ENCODE results near the gene SLC35B3.
A peak's percentile ranks its signal among the peaks of the same experiment; 100 is the strongest.
"Not testable (repeated sequence)": the region's sequence is repeated elsewhere in the genome, so short reads cannot be mapped to it uniquely, and the experiment has no call there.

Gene SLC35B3

DNA sequence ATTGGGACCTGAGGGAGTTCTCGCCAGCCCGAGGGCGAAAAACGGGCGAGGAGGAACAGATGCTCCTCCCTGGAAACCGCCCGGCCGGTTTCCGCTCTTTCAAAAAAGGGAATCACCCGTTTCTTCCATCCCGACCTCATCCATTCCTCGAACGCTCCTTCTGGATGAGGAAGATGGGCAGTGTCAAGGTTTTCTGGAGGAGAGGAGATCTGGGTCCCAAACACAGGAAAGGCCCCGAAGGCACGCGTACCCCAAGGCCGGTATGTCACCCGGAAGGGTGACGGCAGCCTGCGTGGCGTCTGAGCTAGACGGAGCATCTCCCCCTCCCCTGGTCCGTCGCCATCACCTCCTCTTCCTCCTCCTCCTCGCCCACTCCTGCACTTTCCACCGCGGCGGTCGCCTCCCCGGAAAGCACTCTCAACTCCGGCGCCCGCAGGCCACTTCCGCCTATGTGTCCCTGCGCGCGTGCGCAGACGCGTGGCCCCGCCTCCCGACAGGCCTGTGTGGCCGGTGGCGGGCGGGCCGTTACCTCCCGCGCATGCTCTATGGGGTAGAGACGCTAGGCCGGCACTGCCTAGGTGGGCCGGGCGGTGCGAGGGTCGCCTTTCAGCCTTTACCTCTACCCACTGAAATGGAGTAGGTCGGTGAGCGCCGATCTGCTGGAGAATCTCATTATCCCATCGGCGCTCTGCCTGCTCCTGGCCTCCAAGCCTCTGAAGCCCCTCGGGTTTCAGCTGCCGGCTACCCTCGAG lies at the start of gene SLC35B3:
Gene SLC35B3 (minus strand): TSS at position 453 of the 752 bp plus-strand sequence.
- DNase-seq (ENCODE audit: low spot score), result peak; percentile 98

DNA sequence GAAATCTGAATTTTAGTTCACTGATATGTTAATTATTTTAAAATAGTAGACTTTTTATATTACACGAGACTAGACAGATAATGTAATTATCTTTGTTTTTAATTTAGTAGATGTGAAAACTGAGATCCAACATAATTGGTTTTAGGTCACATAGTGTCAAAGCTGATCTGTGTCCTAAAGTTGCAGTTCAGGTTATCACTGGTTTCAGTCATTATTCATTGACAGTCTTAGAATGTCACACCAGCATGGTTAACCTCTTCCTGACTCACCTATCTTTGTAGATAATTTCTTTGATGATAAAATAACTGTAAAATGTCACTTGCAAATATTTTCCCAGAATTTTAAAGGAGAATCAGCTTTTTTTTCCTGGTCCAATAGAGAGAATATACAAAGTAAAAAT lies 48.3 kb upstream of the SLC35B3 start:
- DNase-seq (ENCODE audit: low spot score), result no peak

DNA sequence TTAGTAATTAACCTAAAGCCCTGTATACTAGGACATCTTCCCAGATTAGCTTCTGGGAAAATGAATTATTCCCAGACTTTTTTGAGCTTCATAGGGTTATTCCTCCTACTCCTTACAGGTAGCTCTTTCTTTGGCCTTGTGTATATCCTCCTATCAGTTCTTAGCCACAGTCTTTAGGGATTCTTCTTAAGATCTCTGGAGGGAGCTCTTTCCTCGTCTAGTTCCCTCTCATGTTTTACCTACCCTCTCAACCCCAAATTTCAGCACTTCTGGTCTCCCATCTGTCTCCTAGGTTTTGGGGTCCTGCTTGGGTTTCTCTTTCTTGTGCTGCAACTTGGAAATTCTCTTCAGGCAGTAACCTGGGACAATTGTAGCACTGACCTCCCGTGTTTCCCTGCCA lies 46.4 kb upstream of the SLC35B3 start:
- DNase-seq (ENCODE audit: low spot score), result no peak

DNA sequence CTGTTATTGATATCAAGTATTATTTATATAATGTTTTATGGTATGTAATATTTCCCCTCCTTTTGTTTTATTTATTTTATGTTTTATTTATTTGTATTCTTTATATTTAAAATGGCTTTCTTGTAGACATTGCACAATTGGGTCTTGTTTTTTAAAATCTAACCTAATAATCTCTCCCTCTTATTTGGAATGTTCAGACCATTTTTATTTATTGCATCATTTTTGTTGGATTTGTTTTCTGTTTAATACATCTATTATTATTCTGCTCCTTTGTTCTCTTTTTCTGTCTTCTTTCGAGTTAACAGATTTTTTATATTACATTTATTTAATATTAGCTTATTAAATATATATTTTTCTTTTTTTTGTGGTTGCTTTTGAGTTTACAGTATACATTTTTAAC lies 43.1 kb upstream of the SLC35B3 start:
- DNase-seq (ENCODE audit: low spot score), result no peak

DNA sequence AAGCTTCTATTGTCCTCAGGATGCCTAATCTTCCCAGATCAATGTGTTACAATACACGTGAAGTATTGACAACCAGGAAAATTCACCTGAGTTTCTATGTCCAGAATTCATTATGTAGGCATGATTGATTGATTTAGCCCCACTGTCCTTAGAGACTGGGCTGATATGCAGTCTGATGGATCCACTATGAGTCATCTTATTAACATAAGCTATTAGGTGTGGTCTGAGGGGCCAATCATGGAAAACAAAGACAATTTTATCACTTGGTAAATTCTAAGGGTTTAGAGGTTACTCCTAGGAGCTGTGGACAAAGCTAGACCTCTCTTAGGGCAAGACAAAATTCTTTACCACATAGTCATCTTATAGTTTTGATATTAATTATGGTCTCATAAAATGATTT lies 41.3 kb upstream of the SLC35B3 start:
- no peak for DNase-seq (ENCODE audit: low spot score)

DNA sequence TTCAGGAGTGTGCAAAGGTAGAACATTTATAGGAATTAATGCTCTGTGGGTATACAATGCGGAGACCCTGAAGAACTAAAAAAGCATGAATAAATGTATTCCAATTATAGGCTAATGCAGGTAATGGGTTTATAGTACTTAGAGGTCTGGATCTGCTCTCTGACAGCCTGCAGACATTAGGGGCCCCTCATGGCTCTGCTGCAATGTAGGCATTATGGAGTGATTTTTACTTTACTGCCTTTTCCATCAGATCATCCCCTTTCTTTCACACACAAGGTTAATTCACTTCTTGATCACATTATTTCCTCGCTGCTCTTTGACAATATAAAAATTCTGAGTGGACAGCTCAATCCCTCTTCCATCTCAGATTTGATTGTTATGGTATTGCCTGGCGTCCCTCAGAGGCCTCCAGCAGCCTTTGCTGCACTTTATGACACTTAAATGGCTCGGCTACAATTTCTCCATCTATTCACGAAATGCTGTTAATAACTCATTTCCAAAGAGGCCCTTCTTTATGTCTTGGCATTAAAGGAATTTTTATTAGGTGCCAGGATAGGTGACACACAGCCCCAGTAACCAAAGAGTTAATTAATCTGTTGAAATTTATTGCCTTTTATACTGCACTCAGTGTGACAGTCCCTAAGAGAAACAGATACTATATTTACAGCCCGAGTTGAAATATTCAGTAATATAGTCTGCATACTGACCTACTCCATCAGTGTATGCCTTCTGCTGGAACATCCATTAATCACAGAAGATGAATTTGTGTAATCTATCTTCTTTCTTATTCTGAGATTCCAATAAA lies 33.4 kb upstream of the SLC35B3 start:
- DNase-seq (ENCODE audit: low spot score), result no peak

DNA sequence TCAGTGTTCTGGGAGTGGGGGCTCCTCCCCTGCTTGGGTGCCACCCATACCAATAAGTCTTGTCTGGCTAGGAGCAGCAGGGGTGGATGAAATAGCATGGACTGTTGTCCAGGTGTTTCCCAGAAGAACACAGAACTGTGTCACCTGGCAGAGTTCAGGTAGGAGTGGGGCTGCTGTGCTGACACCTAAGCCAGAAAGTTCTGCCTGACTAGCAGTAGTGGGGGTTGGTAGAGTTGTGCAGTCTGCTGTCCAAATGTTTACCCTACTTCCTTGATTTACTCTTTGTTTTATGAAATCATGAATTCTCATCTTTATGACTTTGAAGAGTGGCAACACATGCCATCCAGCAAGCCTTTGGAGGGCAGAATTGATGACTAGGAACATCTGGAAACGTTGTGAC lies 27.3 kb upstream of the SLC35B3 start:
- no peak for DNase-seq (ENCODE audit: low spot score)

DNA sequence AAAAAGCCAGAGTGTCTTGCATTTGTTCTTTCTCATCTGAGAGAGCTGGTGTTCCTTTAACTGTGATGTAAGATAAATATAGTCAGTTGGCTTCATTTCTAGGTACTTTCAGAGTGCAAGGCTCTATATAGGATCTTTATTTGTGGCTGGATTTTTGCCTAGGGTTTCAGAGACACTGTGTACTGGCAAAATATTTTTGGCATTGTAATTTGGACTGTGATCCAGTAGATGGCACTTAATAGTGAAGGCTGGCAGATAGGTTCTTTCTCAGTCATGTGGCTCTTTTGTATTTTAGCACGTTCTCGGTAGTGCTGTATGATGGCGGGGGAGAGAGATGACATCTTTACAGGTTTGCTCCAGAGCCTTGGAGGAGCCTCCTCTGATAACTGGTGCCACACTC lies 26.8 kb upstream of the SLC35B3 start:
- no peak for DNase-seq (ENCODE audit: low spot score)

DNA sequence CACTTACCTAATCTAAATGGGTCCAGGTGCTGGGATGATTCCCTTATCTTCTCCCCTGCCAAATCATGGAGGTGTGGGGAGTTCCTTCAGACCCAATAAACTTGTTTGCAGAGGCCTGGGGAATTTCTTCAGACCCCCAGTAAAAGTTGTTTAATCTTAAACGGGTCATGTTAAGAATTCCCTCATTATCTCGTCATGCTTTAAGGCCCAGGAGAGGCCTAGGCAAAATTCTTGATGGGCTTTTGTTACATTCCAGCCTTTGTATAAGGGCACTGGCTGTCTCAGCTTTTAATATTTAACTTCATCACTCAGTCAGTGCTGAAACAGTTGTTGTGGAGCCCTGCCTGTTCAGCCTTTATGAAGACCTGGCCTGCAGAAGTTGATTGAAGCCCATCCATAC lies 11.0 kb upstream of the SLC35B3 start:
- no peak for DNase-seq (ENCODE audit: low spot score)

DNA sequence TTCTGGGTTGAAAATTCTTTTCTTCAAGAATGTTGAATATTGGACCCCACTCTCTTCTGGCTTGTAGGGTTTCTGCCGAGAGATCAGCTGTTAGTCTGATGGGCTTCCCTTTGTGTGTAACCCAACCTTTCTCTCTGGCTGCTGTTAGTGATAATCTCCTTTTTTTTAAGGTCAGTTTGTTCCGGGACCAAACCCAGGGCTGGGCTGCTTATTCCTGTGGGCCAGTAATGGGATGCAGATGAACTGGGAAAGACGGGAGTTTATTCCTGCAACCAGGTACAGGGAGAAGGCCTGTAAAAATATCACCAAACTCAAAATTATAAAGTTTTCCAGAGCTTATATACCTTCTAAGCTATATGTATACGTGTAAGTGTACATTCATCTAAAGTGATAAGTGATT lies 10.6 kb upstream of the SLC35B3 start:
- DNase-seq (ENCODE audit: low spot score), result not testable (repeated sequence)

DNA sequence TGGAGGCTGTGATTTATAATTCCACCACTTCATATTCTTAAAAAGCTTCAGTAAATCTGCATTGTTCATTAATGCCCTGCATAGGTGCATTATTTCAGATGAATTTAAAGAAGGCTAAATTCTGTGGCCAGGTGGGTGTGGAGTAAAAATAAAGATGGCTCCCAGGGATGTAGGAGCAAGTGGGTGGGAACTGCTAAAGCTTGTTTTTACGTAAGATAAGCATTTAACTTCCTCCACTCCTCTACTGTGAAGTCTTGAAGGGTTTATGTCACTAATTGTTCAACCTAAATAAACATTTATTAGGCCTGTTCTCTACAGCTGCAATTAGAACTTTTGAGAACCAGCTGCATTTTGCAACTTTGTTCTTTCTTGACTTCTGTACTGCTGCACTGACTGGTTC lies 6.8 kb upstream of the SLC35B3 start:
- DNase-seq (ENCODE audit: low spot score), result no peak

DNA sequence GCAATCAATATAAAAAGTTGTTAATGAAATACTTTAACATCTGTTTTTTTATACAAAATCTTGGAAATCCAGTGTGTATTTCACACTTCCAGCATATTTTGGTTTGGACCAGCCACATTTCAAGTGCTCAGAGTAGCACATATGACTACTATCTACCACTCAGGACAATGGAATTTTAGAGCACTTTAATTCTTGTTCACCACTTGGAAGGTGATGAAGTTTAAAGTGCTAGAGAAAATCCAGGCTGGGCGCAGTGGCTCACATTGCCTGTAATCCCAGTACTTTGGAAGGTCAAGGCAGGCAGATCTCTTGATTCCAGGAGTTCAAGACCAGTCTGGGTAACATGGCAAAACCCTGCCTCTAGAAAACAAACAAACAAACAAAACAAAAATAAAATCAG lies 6.1 kb upstream of the SLC35B3 start:
- no peak for DNase-seq (ENCODE audit: low spot score)

DNA sequence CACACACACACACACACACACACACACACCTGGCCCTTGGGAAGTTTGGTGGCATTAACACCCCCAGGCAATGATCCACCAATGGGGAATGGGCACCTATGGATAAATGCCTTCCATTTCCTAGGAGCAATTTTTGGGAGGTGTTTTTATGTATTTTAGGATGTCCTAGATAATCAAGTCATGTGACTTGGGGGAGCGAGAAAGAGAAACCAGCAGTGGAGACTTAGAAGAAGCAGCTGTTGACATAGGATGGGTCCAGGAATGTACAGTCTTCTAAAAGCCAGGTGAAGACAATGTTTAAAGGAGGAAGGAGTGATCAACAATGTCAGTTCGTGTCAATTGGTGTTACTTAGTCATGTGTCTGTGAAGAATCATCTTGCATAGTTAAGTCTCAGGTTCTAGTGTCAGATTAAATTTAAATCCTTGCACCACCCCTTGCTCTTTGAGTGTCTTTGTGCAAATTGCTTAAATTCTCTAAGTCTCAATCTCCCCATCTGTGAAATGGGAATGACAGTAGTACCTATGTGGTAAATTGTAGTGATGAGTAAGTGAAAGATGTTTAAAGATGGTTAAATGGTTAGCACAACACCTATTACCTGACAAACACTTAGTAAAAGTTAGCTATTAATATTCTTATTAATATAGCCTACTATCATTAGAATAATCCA lies 4.4 kb upstream of the SLC35B3 start:
- DNase-seq (ENCODE audit: low spot score), result no peak

DNA sequence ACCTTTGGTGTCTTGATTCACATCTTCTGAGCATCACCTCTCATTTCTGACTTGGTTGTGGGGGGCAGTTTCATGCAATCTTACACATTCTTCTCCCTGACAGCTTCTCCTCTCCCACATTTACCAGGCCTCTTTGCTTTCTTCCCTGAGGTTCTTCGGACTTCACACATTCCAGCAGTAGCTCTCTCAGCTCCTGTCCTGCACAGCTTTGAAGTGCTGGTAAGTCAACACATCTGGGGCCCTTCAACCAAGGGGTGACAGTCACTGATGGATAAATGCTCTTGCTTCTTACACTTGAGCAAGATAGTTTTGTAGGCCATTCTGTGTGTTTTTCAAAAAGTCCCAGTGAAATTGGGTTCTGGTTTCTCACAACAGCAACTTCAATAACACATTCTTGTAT lies 2.5 kb upstream of the SLC35B3 start:
- DNase-seq (ENCODE audit: low spot score), result no peak

DNA sequence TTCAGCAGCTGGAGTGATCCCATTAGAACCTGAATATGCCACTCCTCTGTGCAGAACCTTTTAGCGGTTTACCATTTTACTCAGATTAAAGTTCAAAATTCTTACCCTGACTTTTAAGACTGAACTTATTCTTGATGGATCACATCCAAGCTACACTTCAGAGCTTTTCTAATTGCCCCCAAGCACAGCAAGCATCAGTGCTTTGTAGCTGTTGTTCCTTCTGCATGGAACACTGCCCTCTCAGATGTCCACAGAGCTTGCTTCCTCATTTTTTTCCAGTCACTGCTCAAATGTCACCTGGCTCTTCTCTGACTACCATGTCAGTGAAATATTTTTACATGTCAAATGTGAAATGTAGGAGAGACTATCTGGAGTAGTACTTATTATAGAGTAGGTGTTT lies 1.6 kb upstream of the SLC35B3 start:
- DNase-seq (ENCODE audit: low spot score), result no peak

DNA sequence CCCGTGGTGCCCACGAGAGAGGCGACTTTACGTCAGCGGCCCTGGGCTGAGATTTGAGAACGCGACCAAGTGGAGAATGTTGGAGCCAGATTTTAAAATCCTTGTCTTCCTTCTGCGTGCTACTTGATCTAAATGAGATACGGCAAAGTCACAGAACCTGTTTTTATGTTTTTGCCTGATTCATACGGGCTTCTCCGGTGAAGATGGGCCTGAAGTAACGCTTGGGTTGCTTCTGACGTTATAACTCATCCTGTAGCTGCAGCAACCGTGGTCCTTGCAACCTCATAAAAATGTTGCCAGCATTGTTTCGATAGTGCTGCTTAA lies 462 bp upstream of the SLC35B3 start:
- DNase-seq (ENCODE audit: low spot score), result no peak

DNA sequence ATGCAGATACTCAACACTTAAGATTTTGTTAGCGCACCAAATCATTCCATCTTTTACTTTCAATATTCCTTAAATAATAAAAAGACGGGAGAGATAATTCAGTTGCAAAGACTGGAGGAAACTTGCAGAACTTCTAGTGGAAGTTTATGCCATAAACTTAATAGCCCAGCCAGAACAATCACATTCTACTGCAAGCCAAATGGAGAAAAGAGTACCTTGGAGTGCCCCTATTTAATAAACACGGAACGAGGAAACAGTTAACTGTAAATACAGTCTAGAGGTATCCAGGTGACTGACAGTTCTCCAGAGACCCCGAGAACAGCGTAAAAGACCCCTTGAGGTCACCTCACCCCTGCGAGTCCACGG lies 635 bp downstream of the SLC35B3 start:
- DNase-seq (ENCODE audit: low spot score), result no peak

DNA sequence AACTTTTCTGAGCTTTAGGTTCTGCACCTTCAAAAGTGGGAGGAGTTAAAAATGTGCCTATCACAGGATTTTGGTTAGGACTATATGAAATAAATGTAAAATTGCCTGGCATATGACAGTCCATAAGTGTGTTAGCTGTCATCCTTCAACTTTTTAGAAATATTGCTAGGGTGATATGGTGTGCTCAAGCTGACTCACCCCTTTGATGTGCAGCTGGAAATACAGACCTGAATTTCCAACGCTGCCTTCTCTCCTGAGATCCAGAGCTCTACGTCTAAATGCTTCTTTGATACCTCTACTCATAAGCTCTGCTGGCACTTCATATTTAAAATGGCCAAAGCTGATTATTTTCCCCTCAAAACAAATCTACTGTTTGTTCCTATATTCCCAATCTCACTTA lies 2.7 kb downstream of the SLC35B3 start:
- DNase-seq (ENCODE audit: low spot score), result no peak

DNA sequence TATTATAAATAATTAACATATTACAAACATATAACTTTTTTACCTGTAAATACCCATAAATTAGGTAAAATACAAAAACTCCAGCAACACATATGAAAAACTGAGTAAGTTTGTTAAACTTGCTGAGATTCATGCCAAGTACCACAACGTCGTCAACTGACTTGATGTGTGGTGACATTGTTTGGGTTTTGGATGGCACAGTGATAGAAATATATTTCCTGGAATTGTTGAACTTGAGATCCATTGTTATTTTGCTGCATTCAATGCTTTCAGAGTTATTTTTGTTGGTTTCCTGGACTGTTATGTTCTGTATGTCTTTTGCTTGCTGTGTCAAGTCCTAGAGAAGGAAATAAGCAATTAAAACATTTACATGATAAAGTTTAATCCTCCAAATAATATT lies 5.5 kb downstream of the SLC35B3 start:
- no peak for DNase-seq (ENCODE audit: low spot score)

DNA sequence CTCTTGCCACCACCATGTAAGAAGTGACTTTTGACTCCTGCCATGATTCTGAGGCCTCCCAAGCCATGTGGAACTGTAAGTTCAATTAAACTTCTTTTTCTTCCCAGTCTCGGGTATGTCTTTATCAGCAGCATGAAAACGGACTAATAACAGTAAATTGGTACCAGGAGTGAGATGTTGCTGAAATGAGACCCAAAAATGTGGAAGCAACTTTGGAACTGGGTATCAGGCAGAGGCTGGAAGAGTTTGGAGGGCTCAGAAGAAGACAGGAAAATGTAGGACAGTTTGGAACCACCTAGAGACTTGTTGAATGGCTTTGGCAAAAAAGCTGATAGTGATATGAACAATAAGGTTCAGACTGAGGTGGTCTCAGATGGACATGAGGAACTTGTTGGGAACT lies 8.8 kb downstream of the SLC35B3 start:
- DNase-seq (ENCODE audit: low spot score), result not testable (repeated sequence)

DNA sequence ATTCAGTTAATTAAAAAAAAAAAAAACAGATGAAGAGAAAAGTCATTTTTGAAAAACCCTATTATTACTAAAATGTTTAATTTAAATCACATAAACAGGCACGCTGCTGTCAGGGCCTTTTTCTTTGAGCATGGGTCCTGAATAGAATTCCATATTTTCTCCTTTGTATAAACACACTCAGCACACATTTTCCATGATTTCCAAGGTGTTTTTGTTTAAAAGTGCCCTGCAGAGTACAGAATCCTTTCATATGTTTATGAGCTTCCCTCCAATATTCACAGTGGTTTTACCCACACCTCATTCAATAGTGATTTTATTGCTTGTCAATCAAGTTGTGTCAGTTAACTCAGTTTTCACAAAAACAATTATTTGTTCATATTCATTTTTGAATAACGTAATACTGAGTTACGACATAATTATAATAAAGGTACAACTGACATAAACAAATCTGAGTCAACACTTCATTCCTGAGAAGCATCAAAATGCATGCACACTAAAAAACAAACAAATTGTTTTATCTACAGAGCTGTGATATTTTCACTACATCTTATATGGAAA lies 15.2 kb downstream of the SLC35B3 start:
- DNase-seq (ENCODE audit: low spot score), result no peak

DNA sequence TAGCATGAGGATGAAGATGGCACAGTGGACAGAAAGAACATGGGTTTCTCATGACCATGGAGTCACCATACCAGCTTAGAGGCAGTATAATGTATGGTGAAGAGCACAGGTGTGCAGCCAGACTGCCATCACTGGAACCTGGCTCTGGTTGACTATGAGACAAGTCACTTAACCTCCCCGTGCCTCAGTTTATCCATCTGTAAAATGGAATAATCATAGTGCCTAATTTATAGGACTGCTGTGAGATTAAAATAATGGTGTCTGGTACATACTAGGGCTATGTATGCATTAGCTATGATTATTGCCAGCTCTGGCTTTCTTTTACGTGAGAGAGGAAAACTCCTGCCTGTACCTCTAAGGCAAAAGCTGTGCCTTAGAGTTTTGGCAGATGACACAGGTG lies 19.4 kb downstream of the SLC35B3 start:
- DNase-seq (ENCODE audit: low spot score), result no peak

DNA sequence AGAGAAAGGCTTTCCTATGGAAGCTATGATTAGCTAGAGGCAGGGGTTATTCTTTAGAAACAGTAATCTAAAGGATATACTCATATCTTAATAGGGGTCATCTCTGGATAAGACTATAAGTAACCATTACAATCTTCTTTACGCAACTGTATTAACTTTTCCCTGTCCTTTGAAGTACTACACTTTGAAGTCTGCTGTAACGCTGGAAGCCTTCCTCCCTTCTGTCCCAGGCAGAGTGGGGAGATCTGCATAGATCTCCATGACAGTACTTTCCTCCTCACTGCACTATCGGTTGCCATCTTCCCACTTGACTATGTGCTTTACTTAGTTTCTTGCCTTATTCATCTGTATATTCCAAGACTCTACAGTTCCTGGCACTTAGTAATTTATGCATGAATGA lies 20.1 kb downstream of the SLC35B3 start:
- DNase-seq (ENCODE audit: low spot score), result no peak
